Measurements from ENCODE around the gene DUOXA2.
"Not testable (repeated sequence)": the region's sequence is repeated elsewhere in the genome, so short reads cannot be mapped to it uniquely, and the experiment has no call there.

Gene DUOXA2

DNA sequence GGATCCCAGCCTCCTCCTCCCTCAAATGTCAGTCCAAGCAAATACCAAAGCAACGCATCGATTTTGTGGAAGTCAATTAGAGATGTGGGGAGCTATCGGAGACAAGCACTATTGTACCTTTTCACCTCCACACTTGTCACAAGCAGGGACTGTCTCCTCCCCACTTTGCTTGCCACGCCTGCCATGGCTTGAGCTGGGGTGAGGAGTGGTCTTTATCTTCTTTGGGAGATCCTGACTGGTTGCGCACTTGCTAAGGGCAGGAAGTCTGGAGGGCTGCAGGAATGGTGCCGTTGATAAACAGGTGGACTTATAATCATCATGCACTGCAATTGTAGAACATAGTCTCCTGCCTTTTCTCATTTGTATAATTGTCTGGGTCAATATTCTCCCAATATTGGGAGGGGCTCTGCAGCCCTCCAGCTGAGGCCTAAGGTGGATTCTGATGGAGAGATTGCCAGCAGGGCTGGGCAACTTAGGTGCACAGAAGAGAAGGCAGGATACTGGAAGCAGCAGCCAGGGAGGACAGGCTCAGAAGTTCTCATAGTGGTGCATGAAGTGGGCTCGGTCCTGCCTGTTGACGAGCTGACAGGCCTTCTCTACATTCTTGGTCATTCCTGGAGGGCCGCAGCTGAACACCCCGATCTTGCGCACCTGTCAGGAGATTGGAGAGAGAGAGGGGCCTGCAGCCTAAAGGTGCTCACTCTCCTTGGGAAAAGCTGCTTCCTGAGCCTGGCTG is 20.3 kb upstream of the DUOXA2 start:
- intact Hi-C loops (cut with DNase I): no loop called here
- peak in 2 of 42 donors; percentile 10 to 19 for DNase-seq

GRCh38 chr15:45094358-45094730 is 19.8 kb upstream of the DUOXA2 start:
- intact Hi-C loops (cut with DNase I): no loop called here

DNA sequence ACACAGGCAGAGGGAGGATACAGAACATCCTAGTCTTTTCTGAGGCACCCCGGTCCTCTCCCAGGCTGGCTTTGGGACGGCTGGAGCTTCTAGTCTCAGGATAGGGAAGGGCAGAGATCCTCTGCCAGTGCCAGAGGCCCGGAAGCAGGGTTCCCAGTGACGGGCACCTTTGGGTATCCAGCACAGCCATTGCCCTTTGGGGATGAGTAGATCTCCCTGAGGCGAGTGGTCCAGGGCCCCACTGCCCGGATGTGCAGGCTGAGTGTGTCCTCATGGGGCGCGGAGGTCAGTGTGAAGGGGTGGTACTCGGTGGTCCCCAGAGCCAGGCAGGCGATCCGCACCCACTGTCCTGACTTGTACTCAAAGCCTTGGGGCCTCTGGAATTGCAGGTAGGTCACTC is 18.5 kb upstream of the DUOXA2 start:
- peak in 2 of 42 donors; percentile 10 to 14 for DNase-seq
- intact Hi-C loops (cut with DNase I): no loop called here

More at GRCh38 chr15:45094358-45094730, 19.8 kb upstream of the DUOXA2 start:
- peak in 2 of 42 donors; percentile 1 to 22 for DNase-seq

GRCh38 chr15:45097466-45097865 is 16.7 kb upstream of the DUOXA2 start:
- peak in 1 of 42 donors; percentile 14 for DNase-seq

GRCh38 chr15:45099549-45100165 is 14.5 kb upstream of the DUOXA2 start:
- peak in 1 of 42 donors; percentile 7 for DNase-seq
- intact Hi-C loops (cut with DNase I): no loop called here

More at GRCh38 chr15:45097466-45097865, 16.7 kb upstream of the DUOXA2 start:
- intact Hi-C loops (cut with DNase I): no loop called here

DNA sequence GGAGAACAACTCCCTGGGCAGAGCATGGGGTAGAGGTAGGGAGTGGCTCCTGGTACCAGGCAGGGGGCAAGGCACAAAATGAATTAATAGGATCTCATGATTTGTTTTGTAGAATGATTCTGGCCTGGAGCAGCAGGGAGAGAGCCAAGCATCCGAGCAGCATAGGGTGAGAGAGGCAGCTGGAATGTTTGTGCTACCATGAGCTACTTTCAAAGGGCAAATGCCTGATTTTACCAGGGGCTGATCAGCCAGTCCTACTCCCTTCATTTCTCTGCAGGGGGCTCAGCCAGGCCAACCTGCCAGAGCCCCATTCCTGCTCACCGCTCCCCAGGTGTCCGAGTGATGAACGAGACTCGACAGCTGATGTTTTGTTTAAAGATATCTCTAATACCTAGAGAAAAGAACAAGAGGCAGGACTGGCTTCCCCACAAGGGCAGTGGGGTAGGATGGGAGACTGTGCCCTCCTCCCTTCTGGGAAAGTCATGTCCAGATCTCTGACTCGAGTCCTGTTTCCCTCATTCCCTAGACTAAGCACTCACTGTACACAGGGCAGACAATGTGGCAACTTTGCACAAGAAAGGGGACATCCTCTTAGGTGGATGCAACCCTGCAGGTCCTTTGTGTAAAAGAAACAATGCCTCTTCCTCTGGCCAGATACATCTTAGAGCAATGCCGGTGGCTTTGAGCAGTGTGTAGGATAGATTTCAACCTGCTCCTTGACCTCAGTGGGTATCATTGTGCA is 13.1 kb upstream of the DUOXA2 start:
- DNase-seq: no peak
- intact Hi-C loops (cut with DNase I): no loop called here

DNA sequence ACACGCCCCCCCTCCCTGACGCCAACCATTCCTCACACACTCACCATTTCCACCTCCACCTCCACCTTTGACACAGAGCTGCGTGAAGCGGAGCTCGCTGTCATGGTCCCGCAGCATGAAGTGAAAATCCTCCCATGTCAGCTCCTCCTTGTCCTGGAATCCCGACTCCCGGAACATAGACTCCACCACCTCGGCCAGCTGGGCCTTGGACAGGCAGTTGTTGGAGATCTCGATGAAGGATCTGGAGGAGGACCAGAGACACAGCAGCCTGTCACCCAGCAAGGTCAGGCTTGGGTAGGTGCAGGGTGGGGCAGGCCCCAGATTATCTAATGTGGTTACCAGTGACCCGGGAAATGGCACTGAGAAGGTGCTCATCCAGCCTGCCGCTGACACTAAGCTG is 12.4 kb upstream of the DUOXA2 start:
- intact Hi-C loops (cut with DNase I): no loop called here
- DNase-seq: no peak

- DNase-seq: no peak
- intact Hi-C loops (cut with DNase I): no loop called here
Measured at GRCh38 chr15:45102226-45102625, 11.9 kb upstream of the DUOXA2 start.

GRCh38 chr15:45104170-45104569 is 10.0 kb upstream of the DUOXA2 start:
- intact Hi-C loops (cut with DNase I); DNase-seq: not testable (repeated sequence)

- no peak for DNase-seq
- intact Hi-C loops (cut with DNase I): no loop called here
Measured at GRCh38 chr15:45105586-45105985, 8.5 kb upstream of the DUOXA2 start.

- intact Hi-C loops (cut with DNase I): no loop called here
- no peak for DNase-seq
Measured at GRCh38 chr15:45106002-45106790, 7.9 kb upstream of the DUOXA2 start.

DNA sequence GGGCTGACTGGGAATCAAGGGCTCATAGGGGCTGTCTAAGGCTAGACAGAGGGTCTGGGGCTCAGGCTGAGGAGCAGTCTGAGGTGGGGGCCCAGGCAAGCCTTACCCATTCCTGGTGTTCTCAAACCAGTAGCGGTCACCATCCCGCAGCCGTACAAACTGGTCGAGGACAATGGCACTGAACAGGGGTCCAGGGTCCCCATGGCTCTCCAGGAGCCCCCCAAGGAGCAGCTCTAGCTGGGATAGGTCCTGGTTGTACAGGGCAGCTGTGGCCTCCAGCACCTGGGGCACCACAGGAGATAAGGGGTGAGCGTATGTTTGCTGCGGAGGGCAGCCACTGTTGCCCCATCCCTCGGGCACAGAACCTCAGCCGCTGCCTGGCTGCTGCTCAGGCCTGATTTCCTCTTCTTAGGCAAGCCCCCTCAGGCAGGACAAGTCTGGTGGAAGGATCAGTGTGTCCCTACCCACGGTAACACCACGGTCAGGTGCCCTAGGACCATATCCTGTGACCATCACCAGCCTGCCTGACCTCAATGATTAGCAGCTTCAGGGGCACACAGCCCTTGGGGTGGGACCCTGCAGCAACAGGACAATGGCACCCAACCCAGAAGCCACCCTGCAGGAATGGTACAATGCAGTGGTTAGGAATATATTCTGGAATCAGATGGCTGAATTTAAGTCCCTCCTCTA is 6.0 kb upstream of the DUOXA2 start:
- intact Hi-C loops (cut with DNase I): no loop called here
- DNase-seq: no peak

- intact Hi-C loops (cut with DNase I): no loop called here
Measured at GRCh38 chr15:45110256-45110820, 3.8 kb upstream of the DUOXA2 start.

DNA sequence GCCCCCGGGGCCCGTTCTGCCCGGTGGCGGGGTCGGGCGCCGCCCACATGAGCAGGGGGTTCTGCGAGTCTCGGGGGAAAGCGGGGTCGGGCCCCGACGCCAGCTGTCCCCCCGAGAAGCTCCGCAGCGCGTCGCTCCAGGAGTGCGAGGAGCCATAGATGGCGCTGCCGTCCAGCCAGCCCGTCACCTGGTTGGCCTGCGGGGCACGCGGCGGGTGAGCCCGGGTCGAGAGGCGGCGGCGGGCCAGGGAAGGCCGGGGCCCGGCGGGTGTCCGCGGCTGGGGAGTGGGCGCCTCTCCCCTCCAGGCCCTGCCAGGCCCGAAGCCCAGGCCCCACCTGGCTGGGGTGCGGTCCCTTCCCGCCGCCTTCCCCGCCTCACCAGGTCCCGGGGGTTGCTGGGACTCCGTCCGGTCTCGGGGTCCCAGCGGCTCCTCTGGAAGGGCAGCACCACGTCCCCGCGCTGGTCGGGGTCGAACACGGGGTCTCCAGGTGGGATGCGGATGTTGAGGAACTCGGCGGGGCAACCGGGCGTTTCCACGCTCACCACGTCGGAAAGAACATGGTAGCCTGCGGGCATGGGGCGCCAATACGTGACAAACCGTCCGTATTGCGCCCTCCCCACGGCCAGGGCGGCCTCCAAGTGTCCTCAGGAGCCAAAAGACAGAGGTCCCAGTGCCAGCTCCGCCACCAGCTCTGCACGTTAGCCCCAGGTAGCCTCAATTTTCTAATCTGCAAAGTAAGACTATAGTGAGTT is 2.6 kb upstream of the DUOXA2 start:
- intact Hi-C loops (cut with DNase I): no loop called here
- no peak for DNase-seq

More at GRCh38 chr15:45110256-45110820, 3.8 kb upstream of the DUOXA2 start:
- DNase-seq: no peak

- intact Hi-C loops (cut with DNase I): no loop called here
- no peak for DNase-seq
Measured at GRCh38 chr15:45112143-45112590, 2.0 kb upstream of the DUOXA2 start.

- DNase-seq: no peak
- intact Hi-C loops (cut with DNase I): no loop called here
Measured at GRCh38 chr15:45112591-45113379, 1.3 kb upstream of the DUOXA2 start.
